ENCODE results near the gene OXTR.

Gene OXTR

DNA sequence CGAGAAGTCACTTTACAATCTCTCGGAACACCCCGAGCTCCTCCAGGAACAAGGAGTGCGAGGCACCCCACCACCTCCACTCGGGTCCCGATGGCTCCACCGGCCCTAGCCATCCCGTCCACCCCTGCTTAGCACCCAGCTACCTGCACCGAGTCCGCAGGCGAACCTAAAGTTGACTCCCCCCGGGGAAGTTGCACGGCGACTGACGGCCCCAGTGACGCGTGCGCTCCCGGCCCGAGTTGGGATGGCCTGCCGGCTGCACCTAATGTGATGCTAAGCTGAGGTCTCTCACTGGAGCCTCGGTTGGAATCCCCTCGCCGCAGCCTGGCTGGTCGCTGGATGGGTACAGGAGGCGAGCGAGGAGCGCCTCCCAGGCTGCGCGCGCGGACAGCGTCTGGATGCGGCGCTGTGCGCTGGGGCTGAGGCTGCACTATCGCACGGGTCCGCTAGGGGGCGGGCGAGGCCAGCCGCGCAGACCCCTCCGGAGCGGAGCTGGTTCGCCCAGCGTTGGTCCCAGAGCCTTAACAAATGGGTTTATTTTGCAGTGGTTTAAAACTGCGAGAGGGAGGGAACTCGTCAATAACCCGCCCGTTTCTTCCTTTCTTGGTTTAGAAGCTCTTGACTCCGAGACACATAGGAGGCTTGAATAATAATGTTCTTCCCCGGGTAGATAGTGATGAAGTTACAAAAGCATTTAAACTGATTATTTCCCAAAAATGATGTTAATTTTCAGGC is at the start of gene OXTR:
TSS of gene OXTR (minus strand) at position 526 of the 735 bp plus-strand sequence. CDS start 1,426 bp downstream, outside the sequence.
- FAIRE-seq: no peak

DNA sequence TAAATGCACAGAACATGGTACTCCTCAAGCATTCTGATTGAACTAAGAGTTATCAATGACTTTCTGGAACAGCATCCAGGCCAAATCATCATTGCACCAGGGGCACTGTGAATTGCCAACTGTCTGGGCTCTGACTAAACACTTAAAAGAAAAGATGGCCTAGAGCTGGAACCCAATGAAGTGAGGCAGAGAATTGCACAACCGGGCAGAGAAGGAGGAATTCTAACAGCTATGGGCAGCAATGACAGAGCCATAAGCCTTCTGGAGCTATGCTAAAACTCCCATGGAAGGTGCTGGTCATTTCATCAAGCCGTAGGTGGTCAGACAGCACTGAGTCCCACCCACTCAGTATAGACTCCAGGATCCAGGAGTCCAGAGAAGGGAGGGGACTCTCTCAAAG is 48.1 kb upstream of the OXTR start:
- no peak for FAIRE-seq

DNA sequence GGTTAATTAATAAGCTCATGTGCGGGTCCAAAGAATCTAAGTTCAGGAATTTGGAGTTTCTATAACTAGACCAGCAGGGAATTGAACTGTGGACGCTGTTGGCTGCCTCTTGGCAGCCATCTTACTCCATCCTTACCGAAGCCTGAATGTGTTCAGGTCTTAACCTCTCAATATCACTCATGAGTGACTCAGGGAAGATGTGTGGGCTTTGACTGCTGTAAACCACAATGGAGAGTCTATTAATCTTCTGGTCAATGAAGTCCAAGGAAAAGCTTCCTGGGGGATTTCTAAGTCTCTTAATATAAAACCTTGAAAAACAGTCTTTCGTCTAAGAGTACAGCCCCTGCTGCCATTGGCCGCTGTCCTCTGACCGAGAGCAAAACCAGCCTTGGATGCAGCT is 46.7 kb upstream of the OXTR start:
- no peak for FAIRE-seq

DNA sequence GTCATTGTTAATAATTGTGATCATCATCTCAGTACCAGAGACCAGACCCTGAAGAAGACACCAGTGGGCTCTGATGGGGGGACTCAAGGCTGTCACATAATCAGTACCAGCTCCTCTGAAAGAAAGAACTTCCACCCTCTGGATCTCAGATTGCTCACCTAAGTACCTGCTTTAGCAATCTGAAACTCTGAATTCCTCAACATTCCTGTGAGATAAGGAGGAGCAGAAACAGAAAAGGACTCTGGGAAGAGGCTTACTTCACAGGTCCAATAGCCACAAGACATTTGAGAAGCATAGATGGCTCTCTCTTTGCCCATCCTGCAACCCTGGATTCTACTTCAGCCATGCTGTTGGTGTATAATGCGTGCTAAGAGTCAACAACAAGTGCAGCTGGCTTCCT is 44.0 kb upstream of the OXTR start:
- no peak for FAIRE-seq

DNA sequence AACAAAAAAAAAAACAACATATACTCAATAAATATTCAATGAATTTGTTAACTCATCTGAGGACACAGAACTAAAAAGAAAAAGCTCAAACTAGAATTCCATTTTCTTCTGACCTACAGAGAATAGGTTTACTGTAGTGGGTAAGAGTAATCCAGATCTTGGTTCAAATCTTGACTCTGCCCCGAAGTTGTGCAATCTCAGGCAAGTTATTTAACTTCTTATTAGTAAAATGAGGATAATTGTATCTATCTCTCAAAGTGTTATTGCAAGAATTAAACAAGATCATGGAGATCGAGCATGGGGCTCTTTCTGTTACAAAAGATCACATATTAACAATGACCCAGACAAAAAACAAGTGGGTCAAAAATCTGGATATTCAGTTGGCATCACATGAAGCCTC is 41.1 kb upstream of the OXTR start:
- no peak for FAIRE-seq

DNA sequence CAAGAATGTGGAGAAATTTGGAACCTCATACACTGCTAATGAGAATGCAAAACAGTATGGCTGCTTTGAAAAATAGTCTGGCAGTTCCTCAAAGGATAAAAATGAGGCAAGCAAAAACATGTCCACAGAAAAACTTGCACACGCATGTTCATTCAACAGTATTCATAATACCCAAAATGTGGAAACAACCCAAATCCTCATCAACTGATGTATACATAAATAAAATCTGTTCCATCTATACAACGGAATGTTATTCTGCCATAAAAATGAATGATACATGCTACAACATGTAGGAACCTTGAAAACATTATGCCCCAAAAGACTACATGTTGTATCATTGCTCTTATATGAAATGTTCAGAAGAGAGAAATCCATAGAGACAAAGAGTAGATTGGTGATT is 36.4 kb upstream of the OXTR start:
- no peak for FAIRE-seq

DNA sequence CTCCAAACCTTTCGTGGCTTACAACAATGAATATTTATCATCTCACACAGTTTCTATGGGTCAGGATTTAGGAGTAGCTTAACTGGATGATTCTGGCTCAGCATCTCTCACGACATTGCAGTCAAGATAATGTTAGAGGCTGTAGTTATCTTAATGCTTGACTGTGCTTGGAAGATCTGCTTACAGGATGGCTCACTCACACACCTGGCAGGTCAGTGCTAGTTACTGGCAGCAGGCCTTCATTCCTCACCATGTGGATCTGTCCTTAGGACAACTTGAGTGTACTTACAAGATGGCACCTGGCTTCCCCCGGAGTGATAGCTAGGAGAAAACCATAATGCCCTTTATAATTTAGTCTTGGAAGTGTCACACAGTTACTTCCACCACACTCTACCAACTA is 32.8 kb upstream of the OXTR start:
- FAIRE-seq: no peak

DNA sequence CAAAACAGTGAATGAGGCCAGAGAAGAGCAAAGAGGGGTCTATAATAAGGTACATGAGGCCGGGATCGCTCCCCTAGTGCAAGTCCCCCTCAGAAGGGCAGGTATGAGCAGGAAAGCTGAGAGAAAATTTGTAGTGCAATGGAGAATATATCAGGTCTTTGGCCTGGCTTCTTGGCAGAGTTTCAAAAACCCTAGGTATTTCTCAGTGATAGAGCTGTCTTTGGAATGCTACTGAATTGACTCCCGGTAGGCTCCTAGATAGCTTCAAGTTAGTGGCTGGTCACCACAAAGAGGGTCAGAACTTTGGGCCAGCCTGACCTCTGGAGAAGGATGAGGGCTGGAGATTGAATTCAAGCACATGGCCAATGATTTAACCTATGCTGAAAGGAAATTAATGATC is 30.6 kb upstream of the OXTR start:
- no peak for FAIRE-seq

DNA sequence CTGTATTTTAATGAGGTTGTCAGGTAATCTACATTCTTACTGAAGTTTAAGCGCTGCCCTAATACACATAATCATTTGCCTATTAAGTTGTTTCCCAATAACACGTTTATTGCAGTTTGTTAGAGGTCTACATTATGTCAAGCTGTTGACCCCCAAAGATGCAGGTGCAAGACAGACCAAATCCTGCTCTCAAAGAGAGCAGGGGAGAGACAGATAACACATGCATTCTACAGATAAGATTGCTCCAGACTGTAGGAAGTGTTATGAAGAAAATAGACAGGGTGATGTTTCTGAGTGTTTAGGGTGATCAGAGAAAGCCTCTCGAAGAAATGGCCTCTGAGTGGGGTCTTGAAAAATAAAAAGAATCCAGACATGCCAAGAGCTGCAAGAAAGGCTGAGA is 24.8 kb upstream of the OXTR start:
- no peak for FAIRE-seq

DNA sequence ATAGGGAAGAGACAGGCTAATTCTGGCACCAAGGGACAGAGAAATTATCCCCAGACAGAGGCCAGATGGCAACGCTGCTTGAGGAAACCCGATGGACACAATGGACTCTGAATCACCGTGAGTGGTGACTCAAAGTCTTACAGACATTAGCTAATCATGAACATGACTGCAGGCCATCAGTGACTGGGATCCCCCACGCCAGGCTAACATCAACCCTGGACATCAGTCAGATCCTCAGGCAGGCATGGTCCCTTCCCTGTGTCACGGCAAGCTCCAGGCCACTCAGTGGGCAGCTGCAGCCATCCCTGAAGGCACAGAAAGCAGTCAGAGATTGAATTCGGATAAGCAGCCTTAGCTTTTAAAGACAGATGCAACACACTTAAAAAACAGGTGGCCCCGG is 23.8 kb upstream of the OXTR start:
- no peak for FAIRE-seq

DNA sequence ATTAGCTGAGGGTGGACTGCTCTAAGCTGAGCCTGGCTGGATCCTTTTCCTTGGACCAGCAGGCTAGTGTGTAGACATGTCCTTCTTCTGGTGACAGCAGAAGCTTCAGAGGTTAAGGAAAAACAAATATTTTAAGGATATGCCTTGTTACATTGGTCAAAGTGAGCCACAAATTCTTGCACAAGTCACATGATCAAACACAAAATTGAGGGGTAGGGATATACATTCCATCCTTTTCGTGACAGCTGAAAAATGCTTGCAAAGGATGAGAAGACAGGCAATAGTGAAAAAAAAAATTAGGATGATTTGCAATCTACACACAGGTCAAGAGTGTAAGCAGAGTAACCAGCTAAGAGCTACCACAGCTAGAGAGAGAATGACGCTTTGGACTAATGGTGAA is 21.1 kb upstream of the OXTR start:
- FAIRE-seq: no peak

DNA sequence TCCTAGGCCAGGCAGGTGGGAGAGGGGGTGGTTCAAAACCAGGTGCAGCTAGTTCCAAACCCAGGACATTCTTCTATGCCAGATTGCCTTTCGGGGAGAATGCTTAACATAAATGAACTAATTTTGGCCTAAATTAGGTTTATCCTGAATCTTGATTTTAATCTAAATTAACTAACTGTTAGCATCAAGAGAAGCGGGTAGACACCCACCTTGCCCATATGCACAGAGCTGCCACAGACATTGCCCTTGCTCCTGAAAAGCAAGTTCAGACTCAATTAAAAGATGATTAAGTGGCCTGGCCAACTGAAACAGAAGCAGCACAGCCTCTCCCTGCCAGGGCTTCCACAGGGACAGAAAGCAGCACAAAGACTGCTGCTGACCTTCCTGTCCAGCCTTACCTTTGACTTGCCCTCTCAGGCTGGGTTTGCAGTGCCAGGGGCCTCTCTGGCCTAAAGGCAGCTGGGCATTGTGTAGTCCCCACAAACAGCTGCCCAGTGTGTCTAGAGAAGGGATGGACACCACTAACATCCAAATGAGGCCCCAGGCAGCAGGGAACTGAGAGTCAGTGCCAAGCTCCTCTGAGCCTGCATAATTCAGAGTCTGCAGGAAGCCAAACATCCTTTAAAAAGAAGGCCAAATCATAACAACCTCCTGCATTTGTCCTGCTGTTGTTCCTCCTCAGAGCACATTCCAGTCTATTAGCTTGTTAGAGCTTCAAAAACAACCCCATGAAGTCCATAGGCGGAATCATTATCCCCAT is 15.4 kb upstream of the OXTR start:
- FAIRE-seq: no peak

DNA sequence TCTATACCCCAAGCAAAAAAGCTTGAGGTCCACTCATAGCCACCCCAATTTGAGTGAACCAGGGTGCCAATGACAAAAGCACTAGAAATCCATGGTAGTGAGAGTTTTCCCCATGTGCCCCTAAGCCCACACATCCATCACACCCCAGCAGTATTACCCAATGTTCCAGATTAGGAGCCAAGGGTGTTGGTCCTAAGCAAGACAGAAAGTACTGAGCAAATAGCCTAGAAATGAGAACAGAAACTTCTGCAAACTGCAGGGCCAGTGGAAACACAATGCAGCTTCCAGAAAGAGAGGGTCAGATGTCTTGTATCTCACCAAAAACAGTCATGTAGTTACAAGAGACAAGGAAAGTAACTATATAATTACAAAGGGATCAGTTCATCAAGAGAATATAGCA is 10.9 kb upstream of the OXTR start:
- FAIRE-seq: no peak

DNA sequence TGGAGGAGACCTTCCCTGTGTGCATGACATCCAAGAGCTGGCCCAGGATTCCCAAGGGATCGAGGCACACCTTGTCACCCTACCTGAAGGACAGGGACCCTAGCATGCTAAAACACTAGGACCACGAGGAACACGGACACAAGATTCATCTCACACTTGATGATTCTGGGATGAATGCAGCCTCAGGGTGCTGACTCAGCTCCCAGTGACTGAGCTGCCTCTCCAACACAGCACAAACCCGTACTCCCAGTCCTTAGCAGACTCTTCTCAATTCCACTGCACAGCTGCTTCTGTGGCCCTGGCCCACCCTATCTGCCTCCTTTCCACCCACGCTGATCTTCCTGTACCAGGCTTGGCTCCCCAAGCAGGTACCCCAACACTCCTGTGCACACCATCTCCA is 9.1 kb upstream of the OXTR start:
- FAIRE-seq: no peak

DNA sequence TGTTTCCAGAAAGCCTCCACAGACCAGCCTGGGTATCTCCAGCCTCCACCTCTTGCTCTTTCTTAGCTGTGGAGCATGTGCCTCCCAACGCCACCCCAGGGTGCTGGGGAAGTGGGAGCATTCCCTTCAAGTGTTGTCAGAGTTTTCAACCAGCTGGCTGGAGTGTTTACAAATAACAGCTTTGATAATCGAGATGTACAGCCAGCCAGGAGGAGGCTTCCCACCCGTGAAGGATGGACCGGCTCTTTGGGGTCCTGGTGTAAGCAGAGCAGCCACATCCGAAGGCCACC is 8.5 kb upstream of the OXTR start:
- no peak for FAIRE-seq

DNA sequence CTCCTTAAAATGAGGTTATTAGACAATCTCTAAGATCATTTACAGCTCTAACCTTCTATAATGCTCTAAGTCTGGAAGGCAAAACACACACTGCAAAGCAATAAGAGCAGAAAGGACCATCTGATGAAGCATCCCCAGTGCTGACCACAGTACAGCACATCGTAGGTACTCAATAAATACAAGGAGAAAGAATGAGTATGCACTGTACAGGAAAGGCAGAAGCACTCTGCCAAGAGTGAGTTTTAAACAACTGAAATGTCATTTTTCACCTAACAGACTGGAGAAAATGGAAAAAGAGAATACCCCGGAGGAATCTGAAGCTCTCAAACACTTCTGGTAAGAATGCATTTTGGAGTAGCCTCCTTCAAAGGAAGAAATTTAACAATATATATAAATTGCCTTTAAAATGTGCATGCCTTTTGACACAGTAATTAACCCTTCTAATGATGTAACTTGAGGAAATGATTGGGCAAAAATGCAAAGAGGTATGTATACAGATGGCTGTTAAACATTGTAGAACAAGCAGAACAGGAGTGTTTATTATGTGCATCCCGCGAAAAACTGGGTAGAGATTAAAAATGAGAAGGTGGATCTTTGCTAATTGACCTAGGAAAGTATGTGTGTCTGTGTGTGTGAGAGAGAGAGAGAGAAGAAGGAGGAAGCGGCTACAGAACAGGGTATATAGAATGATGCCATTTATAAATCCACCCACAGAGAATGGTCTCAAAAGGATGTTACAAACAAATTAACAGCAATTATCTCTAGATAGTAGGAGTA is 8.0 kb upstream of the OXTR start:
- FAIRE-seq: no peak

DNA sequence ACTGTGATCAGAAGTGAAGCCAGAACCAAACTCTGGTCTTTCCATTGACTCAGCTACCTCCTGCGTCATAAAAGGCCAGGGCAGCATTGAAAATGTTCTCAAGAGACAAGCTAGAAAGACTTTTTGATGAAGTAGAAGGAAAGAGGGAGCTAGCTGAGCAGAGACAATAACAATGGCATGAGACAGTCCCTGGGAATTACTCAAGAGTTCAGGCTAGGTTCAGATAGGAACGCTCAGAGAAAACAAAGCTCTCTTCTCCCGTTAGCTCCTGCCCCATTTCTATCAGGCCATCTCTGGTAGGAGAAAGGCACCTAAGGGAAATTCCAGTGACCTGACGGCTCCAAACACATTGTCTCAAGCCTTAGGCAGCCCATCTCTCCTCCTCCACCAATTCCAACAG is 7.0 kb upstream of the OXTR start:
- FAIRE-seq: no peak

DNA sequence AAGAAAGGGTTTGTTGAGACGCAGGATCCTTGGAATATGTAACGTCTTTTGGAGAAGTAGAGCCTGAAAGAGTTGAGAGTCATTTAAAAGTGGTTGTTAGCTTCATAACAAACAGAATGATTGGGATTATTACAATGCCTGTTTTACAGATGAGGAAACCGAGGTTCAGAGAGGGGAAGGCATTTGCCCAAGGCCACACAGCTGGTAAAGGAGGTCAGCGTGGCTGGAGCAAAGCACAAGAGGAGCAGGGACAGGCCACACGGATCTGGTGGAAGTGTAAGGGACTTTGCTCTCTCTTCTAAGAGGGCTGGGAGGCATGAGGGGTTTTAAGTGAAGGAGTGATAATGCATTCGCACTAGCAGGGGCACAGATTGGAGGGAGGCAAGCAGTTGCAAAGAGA is 6.2 kb upstream of the OXTR start:
- no peak for FAIRE-seq

DNA sequence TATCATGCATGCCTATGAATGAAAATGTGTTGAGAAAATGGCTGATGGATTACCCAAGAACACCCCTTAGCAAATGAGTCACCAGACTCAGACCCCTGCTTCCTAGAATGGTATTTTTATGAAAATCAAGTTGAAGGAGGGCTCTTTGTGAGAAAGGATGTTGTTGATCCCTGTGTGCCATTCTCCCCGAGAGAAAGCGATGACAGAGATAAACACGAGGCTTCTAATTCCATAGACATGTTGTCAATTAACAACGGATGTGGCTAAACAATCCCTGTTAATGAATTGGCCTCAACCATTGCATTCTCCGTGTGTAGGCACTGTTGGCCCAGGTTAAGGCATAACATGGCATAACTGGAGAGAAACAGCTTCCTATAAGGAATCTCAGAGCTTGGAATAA is 5.8 kb upstream of the OXTR start:
- FAIRE-seq: no peak

DNA sequence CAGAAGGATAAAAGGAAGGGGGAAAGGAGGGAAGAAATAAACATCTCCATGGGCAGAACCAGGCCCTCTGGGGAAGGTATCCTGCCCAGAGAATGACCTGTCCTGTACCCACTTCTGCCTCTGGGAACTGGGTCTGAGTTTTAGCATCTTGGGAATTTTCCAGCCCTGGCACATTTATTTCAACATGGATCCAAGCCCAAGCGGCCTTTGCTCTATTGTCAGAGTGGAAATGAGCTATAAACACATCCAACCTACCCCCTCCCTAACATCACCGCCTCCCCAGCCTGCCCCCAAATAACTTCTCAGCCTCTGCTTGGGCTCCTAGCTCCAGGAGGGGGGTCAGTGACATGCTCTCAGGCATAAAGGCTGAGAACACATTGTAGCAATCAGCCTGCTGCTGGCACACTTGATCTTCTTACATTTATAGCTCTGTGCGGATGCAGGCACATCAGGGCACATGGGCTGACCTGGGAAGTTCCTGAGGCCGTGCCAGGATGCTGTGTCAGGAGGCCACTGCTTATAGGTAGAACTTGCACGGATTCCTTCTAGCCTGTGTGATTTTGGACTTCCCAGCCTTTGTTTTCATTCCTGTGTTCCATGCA is 4.6 kb upstream of the OXTR start:
- no peak for FAIRE-seq

DNA sequence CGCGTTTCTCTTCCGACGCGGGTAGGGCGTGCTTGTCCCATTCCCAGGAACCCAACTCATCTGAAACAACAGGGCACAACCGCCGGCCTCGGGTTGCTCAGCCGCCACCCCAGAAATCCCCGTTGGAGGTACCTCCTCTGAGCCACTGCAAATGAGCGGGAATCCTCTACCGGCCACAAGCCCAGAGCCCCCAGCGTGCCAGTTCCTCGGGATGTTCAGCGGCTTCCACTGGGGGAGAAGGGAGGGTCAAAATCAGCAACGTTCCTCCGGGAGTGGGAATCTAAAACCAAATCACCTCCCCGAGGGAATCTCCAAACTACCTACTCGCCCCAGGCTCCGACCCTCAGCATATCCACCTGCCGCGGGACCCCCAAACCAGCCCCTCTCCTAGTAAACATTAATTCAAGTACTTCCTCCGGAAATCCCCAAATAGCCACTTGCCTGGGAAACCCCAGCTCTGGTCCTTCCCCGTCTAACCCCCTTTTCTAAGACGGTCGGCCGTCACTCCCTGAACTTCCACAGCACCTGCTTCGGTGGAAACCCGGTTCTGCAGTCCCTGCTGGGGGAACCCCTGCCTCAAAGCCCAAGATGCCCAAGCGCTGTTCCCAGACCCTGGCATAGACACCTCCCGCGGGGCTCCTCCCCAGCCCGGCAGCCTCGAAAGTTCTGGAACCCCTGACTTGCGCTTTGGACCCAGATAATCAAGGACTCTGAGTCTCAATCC is 887 bp downstream of the OXTR start:
- FAIRE-seq: no peak

DNA sequence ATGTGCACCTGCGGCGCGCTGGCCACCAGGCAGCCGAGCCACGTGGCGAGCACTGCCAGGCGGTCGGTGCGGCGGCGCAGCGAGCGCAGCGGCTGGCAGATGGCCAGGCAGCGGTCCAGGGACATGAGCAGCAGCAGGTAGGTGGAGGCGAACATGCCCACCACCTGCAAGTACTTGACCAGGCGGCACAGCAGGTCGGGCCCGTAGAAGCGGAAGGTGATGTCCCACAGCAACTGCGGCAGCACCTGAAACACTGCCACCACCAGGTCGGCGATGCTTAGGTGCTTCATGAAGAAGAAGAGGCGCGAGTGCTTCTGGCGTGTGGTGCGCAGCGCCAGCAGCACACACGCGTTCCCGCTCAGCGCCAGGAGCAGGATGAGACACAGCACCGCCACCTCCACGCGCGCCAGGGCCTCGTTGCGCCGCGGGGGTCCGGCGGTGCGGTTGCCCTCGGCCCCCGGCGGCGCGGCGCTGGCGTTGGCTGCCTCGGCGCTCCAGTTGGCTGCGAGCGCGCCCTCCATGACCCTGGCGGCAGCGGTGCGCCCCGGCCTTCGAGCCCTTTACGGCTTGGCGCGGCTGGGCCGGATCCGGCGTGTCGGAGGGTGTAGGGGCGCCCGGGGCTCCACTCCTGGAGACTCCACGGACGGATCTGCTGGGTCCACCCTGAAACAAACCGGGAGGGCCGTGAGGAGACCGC is 1.6 kb downstream of the OXTR start:
- no peak for FAIRE-seq
